Body of pancreas (tissue), 4 donors: ENCODE data around the gene GJB3.

Experiments
- POLR2A ChIP-seq, 3 donors: fragments of 450-650 bp; IDR thresholded peaks; one replicate each; pipeline ENCODE4 v1.6.1; 2016; ENCODE audit warnings: antibody characterized with exemption in 3 of 3, mild to moderate bottlenecking in 2 of 3
- TF ChIP-seq, protein P1 (sequence below), 7 experiments: fragments of 450-650 bp in 4 of 7; fragments of 200-600 bp in 3 of 7; sonication (generic) in 3 of 7; IDR thresholded peaks; one replicate each; pipeline ENCODE4 v1.5.1; 2016 to 2019; ENCODE audit warnings: antibody characterized with exemption in 7 of 7

DNA sequence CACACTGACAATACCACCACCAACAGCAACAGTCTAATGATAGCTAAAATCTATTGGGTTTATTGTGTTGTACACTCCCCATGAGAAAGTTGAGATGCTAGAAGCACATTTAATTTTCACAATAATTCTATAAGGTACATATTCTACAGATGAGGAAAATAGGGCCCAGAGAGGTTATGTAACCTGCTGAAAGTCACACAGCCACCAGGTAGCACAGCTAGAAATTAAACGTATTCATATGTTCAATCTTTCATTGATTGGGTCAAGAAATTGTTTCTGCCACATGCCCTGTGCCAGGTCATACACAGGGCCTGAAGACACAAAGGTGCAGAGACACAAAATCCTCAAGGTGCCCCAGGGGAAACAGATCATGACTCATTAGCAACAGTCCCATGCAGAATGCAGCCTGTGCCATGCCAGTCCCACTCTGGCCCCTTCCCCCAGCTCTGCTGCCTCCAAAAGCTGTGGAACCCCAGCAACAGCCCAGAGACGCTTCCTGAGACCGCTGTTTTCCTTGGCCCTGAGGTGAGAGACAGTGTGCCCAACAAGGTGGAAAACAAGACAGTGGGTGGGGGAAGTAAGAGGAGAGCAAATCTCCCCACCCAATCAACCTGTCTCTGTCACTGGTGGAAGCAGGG lies 43.9 kb downstream of the GJB3 start:
- TF ChIP-seq, protein P1, sequence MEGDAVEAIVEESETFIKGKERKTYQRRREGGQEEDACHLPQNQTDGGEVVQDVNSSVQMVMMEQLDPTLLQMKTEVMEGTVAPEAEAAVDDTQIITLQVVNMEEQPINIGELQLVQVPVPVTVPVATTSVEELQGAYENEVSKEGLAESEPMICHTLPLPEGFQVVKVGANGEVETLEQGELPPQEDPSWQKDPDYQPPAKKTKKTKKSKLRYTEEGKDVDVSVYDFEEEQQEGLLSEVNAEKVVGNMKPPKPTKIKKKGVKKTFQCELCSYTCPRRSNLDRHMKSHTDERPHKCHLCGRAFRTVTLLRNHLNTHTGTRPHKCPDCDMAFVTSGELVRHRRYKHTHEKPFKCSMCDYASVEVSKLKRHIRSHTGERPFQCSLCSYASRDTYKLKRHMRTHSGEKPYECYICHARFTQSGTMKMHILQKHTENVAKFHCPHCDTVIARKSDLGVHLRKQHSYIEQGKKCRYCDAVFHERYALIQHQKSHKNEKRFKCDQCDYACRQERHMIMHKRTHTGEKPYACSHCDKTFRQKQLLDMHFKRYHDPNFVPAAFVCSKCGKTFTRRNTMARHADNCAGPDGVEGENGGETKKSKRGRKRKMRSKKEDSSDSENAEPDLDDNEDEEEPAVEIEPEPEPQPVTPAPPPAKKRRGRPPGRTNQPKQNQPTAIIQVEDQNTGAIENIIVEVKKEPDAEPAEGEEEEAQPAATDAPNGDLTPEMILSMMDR (IDR thresholded peaks at IDR 0.05) = no peak
- no peak for TF ChIP-seq POLR2A (IDR thresholded peaks at IDR 0.05)
